Measurements from ENCODE around the gene OSBP2.

OSBP2 gene

GRCh38 chr22:30949934-30950660 is 255.4 kb downstream of the OSBP2 start:
- TF ChIP-seq, protein P1, sequence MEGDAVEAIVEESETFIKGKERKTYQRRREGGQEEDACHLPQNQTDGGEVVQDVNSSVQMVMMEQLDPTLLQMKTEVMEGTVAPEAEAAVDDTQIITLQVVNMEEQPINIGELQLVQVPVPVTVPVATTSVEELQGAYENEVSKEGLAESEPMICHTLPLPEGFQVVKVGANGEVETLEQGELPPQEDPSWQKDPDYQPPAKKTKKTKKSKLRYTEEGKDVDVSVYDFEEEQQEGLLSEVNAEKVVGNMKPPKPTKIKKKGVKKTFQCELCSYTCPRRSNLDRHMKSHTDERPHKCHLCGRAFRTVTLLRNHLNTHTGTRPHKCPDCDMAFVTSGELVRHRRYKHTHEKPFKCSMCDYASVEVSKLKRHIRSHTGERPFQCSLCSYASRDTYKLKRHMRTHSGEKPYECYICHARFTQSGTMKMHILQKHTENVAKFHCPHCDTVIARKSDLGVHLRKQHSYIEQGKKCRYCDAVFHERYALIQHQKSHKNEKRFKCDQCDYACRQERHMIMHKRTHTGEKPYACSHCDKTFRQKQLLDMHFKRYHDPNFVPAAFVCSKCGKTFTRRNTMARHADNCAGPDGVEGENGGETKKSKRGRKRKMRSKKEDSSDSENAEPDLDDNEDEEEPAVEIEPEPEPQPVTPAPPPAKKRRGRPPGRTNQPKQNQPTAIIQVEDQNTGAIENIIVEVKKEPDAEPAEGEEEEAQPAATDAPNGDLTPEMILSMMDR (IDR thresholded peaks at IDR 0.05; ENCODE audit: low read depth, low read length), result no peak
- no peak overlapping the region for H3K4me3 ChIP-seq (ENCODE audit: low read depth, low read length)
- in situ Hi-C loops (cut with HindIII; ENCODE audit: low sequenced_read_pairs), result no loop called here
- no peak for DNase-seq (ENCODE audit: low read depth, low spot score)

- DNase-seq (ENCODE audit: low read depth, low spot score), result no peak
- TF ChIP-seq, protein P1 (IDR thresholded peaks at IDR 0.05; ENCODE audit: low read depth, low read length), result no peak
- no peak overlapping the region for H3K4me3 ChIP-seq (ENCODE audit: low read depth, low read length)
- in situ Hi-C loops (cut with HindIII; ENCODE audit: low sequenced_read_pairs), result no loop called here
Measured at GRCh38 chr22:30953206-30953605, 258.5 kb downstream of the OSBP2 start.

GRCh38 chr22:30955153-30955552 is 260.5 kb downstream of the OSBP2 start:
- in situ Hi-C loops (cut with HindIII; ENCODE audit: low sequenced_read_pairs), result no loop called here
- no peak overlapping the region for H3K4me3 ChIP-seq (ENCODE audit: low read depth, low read length)
- DNase-seq (ENCODE audit: low read depth, low spot score), result no peak
- TF ChIP-seq, protein P1 (IDR thresholded peaks at IDR 0.05; ENCODE audit: low read depth, low read length), result no peak
